Mucosa of rectum (tissue), 2 donors: ENCODE results near the gene DIDO1.
A peak's percentile ranks its signal among the peaks of the same experiment; 100 is the strongest.

ENCODE experiments used
- H3K27ac ChIP-seq, 2 donors: one replicate each; pipeline ENCODE4 v1.7.0; 2013; ENCODE audit warnings: inconsistent platforms in 2 of 2, low read depth in 2 of 2, low read length in 2 of 2
- H3K27me3 ChIP-seq, 2 donors: one replicate each; pipeline ENCODE4 v1.7.0; 2013; ENCODE audit warnings: low read length in 2 of 2; ENCODE audit not compliant: control insufficient read depth in 2 of 2, insufficient read depth in 2 of 2
- H3K36me3 ChIP-seq, 2 donors: one replicate each; pipeline ENCODE4 v1.7.0; 2013; ENCODE audit warnings: low read length in 2 of 2; ENCODE audit not compliant: control insufficient read depth in 2 of 2, insufficient read depth in 2 of 2
- H3K4me1 ChIP-seq, 2 donors: one replicate each; pipeline ENCODE4 v1.7.0; 2013; ENCODE audit warnings: low read length in 2 of 2, mild to moderate bottlenecking in 1 of 2; ENCODE audit not compliant: control insufficient read depth in 2 of 2, insufficient read depth in 2 of 2
- H3K4me3 ChIP-seq, 2 donors: one replicate each; pipeline ENCODE4 v1.7.0; 2013; ENCODE audit warnings: low read length in 2 of 2
- H3K9ac ChIP-seq, 2 donors: one replicate each; pipeline ENCODE4 v1.7.0; 2013; ENCODE audit warnings: low read length in 2 of 2, low read depth in 1 of 2, mild to moderate bottlenecking in 1 of 2
- H3K9me3 ChIP-seq, 2 donors: one replicate each; pipeline ENCODE4 v1.7.0; 2013; ENCODE audit warnings: low read length in 2 of 2; ENCODE audit not compliant: control insufficient read depth in 2 of 2
- donor health status: healthy.
- donor health status: Normal muscosa, but diverticular disease.

DIDO1 gene

GRCh38 chr20:62886709-62887058 is 39.6 kb downstream of the DIDO1 start:
- Histone ChIP-seq H3K4me1 (peaks cover 0 to 3% of the 10 kb centered on the region in 2 donors), H3K27ac (peak overlapping the region in 1 of 2 donors; percentile 48), H3K36me3 (peaks cover 46 to 61% of the 10 kb centered on the region in 2 donors), H3K9ac (no peak overlapping the region), H3K4me3 (no peak overlapping the region), H3K27me3 (no peaks in the 10 kb centered on the region), H3K9me3 (no peaks in the 10 kb centered on the region)

DNA sequence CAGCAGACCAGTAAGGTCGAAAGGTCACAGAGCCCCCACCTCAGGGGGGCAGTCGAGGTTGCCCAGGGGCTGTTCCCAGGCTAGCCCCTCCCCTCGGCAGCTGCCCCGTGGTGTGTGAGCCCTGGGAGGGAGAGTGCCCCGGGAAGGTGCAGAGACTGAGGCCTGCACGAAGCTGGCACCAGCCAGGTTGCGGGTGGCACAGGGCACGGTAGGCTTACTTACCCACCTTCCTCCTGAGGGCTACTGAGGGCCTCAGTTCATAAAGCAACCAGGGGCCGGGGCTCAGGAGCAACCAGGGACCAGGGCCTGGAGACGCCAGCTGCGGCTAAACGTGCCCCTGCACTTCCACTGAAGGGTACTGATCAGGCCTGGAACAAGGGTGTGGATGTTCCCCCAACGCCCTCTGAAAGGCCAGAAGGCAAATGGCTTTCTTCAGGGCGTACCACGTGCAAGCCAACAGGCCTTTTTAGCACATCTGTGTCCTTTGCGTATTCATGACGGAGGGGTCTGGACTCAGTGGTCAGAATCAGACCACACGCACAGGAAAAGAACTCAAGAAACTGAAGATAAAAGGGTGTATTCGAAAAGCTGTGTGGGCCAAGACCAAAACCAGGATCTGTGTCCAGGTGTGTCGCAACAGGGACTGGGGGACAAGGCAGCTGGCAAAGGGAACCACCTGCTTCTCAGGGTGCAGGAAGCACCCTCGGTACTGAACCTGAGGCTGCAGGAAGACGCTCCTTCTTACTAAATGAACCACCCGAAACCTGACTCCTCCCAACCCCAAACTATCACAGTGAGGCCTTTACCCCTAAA is 40.2 kb downstream of the DIDO1 start:
- H3K36me3 ChIP-seq = peaks cover 42 to 61% of the 10 kb centered on the region in 2 donors
- H3K9ac ChIP-seq = no peak overlapping the region
- H3K27me3 ChIP-seq = no peaks in the 10 kb centered on the region
- peaks cover 0 to 3% of the 10 kb centered on the region in 2 donors for H3K4me1 ChIP-seq
- no peak overlapping the region for H3K4me3 ChIP-seq
- H3K9me3 ChIP-seq = no peaks in the 10 kb centered on the region
- peak overlapping the region; percentile 20 to 75 for H3K27ac ChIP-seq

DNA sequence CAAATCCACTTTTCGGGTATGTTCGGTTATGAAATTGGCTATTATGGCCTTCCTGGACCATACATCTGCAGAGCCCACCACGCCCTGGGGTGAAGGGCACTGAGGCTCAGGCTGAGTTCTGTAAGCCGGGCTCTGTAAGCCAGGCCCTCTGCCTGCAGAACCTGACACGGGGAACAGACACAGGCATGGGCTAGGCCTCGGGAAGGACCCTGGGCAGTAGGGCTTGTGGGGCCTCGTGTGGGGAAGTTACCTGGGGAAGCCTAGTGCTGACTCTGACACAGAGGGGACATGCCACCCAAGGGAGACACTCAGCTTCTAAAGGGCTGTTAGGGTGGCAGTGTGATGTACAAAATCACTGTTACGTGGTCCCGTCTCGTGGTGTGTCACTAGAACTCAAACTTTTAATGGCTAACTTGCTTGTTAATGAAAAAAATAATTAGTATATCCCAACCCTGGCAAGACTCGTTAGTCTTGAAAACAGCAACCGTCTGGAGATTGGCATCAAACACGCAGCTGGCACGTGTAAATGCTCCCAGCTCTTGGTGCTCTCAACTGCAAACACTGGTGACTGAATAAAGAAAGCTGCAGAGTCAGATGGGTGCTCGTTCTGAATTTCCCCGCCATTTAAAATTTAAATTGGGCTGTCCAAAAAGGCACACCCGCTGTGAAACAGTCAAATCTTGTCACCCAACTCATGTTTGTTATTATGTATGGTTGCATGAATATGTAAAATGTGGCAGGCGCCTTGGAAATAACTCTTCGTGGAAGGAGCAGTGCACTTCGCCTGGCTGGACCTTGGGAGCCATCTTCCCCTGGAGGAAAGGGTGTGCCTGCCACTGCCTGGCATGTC is 41.0 kb downstream of the DIDO1 start:
- no peaks in the 10 kb centered on the region for H3K27me3 ChIP-seq
- H3K9ac ChIP-seq = no peak overlapping the region
- peak overlapping the region; percentile 20 to 75 for H3K27ac ChIP-seq
- H3K4me1 ChIP-seq = peaks cover 0 to 3% of the 10 kb centered on the region in 2 donors
- H3K9me3 ChIP-seq = no peaks in the 10 kb centered on the region
- H3K4me3 ChIP-seq = no peak overlapping the region
- H3K36me3 ChIP-seq = peaks cover 34 to 53% of the 10 kb centered on the region in 2 donors

GRCh38 chr20:62884556-62884955 is 41.7 kb downstream of the DIDO1 start:
- Histone ChIP-seq H3K36me3 (peaks cover 28 to 46% of the 10 kb centered on the region in 2 donors), H3K4me1 (peaks cover 0 to 3% of the 10 kb centered on the region in 2 donors), H3K27ac (no peak overlapping the region), H3K27me3 (no peaks in the 10 kb centered on the region), H3K9me3 (no peaks in the 10 kb centered on the region), H3K4me3 (no peak overlapping the region), H3K9ac (no peak overlapping the region)

GRCh38 chr20:62882426-62882825 is 43.9 kb downstream of the DIDO1 start:
- H3K9ac ChIP-seq = no peak overlapping the region
- H3K36me3 ChIP-seq = peaks cover 12 to 26% of the 10 kb centered on the region in 2 donors
- peaks cover 0 to 3% of the 10 kb centered on the region in 2 donors for H3K4me1 ChIP-seq
- H3K27ac ChIP-seq = no peak overlapping the region
- H3K27me3 ChIP-seq = no peaks in the 10 kb centered on the region
- H3K9me3 ChIP-seq = no peaks in the 10 kb centered on the region
- no peak overlapping the region for H3K4me3 ChIP-seq

- Histone ChIP-seq H3K27ac (no peak overlapping the region), H3K4me3 (no peak overlapping the region), H3K9me3 (no peaks in the 10 kb centered on the region), H3K9ac (no peak overlapping the region), H3K36me3 (peaks cover 9 to 21% of the 10 kb centered on the region in 2 donors), H3K27me3 (no peaks in the 10 kb centered on the region), H3K4me1 (peaks cover 0 to 4% of the 10 kb centered on the region in 2 donors)
Measured at GRCh38 chr20:62881662-62882395, 44.5 kb downstream of the DIDO1 start.

DNA sequence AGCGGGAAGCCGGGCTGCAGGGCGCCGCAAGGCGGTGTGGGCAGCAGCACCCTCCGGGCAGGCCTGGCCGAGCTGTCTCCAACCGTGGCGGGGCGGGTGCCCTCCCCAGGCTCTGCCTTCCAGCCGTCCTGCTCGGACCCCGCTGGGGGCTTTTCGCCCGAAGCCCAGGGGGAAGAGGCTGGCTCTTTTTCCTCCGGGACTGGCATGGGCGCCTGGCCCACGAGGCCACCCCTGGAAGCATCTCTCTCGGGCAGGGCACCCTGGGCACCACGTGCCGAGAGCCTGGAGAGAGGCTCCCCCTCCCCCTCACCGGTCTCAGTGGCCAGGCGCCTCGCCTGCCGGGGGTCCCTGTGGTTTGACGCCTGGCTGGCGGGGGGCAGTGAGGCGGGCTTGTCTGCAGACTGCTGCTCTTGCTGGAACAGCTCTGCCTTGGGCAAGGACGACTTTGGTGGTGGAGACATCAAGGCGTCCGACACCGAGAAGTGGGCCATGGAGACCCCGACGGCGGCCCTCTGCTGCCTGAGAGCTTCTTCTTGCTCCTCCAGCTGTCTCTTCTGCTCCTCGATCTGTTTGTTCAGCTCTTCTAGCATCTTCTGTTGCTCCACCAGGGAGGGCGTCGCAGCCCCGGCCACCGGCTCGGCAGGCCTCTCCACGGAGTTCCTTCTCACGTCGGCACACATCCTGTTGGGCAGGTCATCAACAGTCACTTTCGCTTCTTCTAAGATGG is 45.2 kb downstream of the DIDO1 start:
- H3K4me3 ChIP-seq = no peak overlapping the region

DNA sequence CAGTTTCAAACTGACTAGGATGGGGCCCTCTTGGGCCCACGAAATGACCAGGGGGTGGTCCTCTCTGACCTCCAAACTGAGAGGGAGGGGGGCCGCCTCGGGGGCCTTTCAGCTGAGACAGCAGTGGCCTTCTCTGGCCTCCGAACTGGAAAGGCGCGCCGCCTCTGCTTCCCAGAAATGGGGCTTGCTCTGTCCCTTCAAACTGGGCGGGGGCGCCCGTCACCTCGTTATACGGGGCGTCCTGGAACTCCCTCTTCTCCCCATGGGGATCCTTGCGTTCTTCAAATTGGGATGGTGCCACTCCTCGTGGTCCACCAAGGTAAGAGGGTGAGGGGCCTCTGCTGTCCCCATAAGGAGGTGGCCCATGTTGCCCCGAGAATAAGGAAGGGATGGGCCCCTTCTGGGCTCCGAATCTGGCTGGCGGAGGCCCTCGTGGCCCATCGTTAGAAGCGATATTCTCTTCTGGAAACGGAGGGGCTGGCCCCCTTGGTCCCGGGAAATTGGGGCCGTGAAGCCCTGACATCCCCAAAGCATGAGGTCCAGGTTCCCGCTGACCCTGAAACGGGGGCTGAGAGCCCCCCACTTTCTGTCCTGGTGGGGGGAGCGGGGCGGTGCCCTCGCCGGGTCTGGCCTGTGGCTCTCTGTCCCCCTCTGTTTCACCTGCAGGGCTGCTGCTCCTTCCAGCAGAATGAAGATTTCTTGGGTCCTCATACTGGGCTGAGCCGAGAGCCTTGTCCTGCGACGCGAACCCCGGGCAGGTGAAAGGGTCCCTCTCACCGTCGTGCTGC is 46.0 kb downstream of the DIDO1 start:
- Histone ChIP-seq H3K4me1 (peaks cover 0 to 7% of the 10 kb centered on the region in 2 donors), H3K9me3 (no peaks in the 10 kb centered on the region), H3K27ac (no peak overlapping the region), H3K36me3 (peaks cover 0 to 10% of the 10 kb centered on the region in 2 donors), H3K4me3 (no peak overlapping the region), H3K9ac (no peak overlapping the region), H3K27me3 (no peaks in the 10 kb centered on the region)

More for the DNA sequence above, 45.2 kb downstream of the DIDO1 start:
- Histone ChIP-seq H3K36me3 (peaks cover 1 to 14% of the 10 kb centered on the region in 2 donors), H3K27me3 (no peaks in the 10 kb centered on the region), H3K4me1 (peaks cover 0 to 3% of the 10 kb centered on the region in 2 donors), H3K9ac (no peak overlapping the region), H3K9me3 (no peaks in the 10 kb centered on the region), H3K27ac (no peak overlapping the region)
